Liver (tissue), 9 donors: Measurements from ENCODE around the gene SIRPA. TPM values are rescaled to one million over a fixed set of nuclear protein-coding genes. Genes with fewer than 3 reads are reported as not detected.

ENCODE experiments used
- DNase-seq: peaks from one replicate; pipeline ENCODE4 v3.0.0-alpha.2; 2017; ENCODE audit warnings: low spot score
- H3K27ac ChIP-seq, 2 donors: one replicate each; pipeline ENCODE4 v1.7.0; 2013; ENCODE audit warnings: inconsistent platforms in 2 of 2, low read length in 2 of 2, control low read depth in 1 of 2, low read depth in 1 of 2, mild to moderate bottlenecking in 1 of 2
- H3K27me3 ChIP-seq, 4 donors: one replicate each; pipeline versions ENCODE4 v1.6.1 to v1.7.0; 2013; ENCODE audit warnings: low read length in 3 of 4, inconsistent platforms in 1 of 4, mild to moderate bottlenecking in 1 of 4, moderate library complexity in 1 of 4; ENCODE audit not compliant: control insufficient read depth in 4 of 4, insufficient read depth in 4 of 4
- H3K36me3 ChIP-seq, 4 donors: one replicate each; pipeline versions ENCODE4 v1.6.1 to v1.7.0; 2013; ENCODE audit warnings: low read length in 3 of 4, mild to moderate bottlenecking in 3 of 4, low read depth in 1 of 4, moderate library complexity in 1 of 4; ENCODE audit not compliant: control insufficient read depth in 4 of 4, insufficient read depth in 3 of 4
- H3K4me1 ChIP-seq, 4 donors: one replicate each; pipeline versions ENCODE4 v1.6.1 to v1.7.0; 2013; ENCODE audit warnings: low read length in 3 of 4, mild to moderate bottlenecking in 3 of 4, moderate library complexity in 1 of 4; ENCODE audit not compliant: control insufficient read depth in 4 of 4, insufficient read depth in 4 of 4
- H3K4me3 ChIP-seq, 3 donors: one replicate each; pipeline versions ENCODE4 v1.6.1 to v1.7.0; 2013; ENCODE audit warnings: low read length in 3 of 3, control low read depth in 1 of 3, low read depth in 1 of 3, mild to moderate bottlenecking in 1 of 3
- H3K9ac ChIP-seq, 2 donors: one replicate each; pipeline ENCODE4 v1.7.0; 2013; ENCODE audit warnings: low read length in 2 of 2, mild to moderate bottlenecking in 2 of 2, moderate library complexity in 2 of 2, control low read depth in 1 of 2, low read depth in 1 of 2
- H3K9me3 ChIP-seq, 4 donors: one replicate each; pipeline versions ENCODE4 v1.6.1 to v1.7.0; 2013; ENCODE audit warnings: low read length in 3 of 4; ENCODE audit not compliant: control insufficient read depth in 4 of 4
- EGR1 ChIP-seq, 2 donors: IDR thresholded peaks; 2 replicates each; pipeline ENCODE4 v1.6.1; 2016 to 2018; ENCODE audit warnings: antibody characterized with exemption in 2 of 2, low read depth in 2 of 2
- GABPA ChIP-seq, 2 donors: IDR thresholded peaks in 1 of 2; conservative IDR thresholded peaks in 1 of 2; 2 replicates each; pipeline ENCODE4 v1.6.1; 2016; ENCODE audit warnings: antibody characterized with exemption in 2 of 2, mild to moderate bottlenecking in 1 of 2, moderate library complexity in 1 of 2
- HNF4A ChIP-seq, 2 donors: conservative IDR thresholded peaks; 2 replicates each; pipeline ENCODE4 v1.6.1; 2016; ENCODE audit warnings: antibody characterized with exemption in 2 of 2, mild to moderate bottlenecking in 2 of 2
- JUND ChIP-seq, 2 donors: IDR thresholded peaks; 2 replicates each; pipeline ENCODE4 v1.6.1; 2016; ENCODE audit warnings: antibody characterized with exemption in 2 of 2
- RAD21 ChIP-seq, 2 donors: IDR thresholded peaks; 2 replicates each; pipeline ENCODE4 v1.6.1; 2016; ENCODE audit warnings: antibody characterized with exemption in 2 of 2, mild to moderate bottlenecking in 2 of 2
- TAF1 ChIP-seq: conservative IDR thresholded peaks from 2 replicates; pipeline ENCODE4 v1.6.1; 2016; ENCODE audit warnings: antibody characterized with exemption, mild to moderate bottlenecking
- YY1 ChIP-seq: IDR thresholded peaks from 2 replicates; pipeline ENCODE4 v1.6.1; 2016; ENCODE audit warnings: antibody characterized with exemption, mild to moderate bottlenecking
- WGBS: extraction: QIAGEN DNeasy Blood & Tissue Kit; methylation state at CpG from one replicate; pipeline ENCODE4 v1.1.7; 2013; 5-methylcytosine and 5-hydroxymethylcytosine counted together
- polyA plus RNA-seq, 2 donors: library from polyadenylated mRNA; stranded (reverse) in 1 of 2; unstranded in 1 of 2; fragments of 200-250 nt in 1 of 2; fragments of >200 nt in 1 of 2; fragmentation: Nextera tagmentation in 1 of 2; extraction: Ambion mirVana in 1 of 2; gene quantifications; one replicate each; pipeline versions ENCODE4 v1.2.1 to v1.2.3, GENCODE V29; 2013 to 2015
- total RNA-seq, 2 donors: library from RNA; depleted of rRNA; stranded (reverse); fragments of >200 nt; gene quantifications; one replicate each; pipeline ENCODE4 v1.2.3, GENCODE V29; 2014
- TF ChIP-seq, protein P1 (sequence below): fragments of 150-350 bp; IDR thresholded peaks from 2 replicates; pipeline ENCODE4 v1.5.1; 2017; ENCODE audit warnings: improper control_type of control experiment, low read depth, low read length; ENCODE audit not compliant: missing input control
- TF ChIP-seq, protein P2 (sequence below): IDR thresholded peaks from 2 replicates; pipeline ENCODE4 v1.6.1; 2016; ENCODE audit warnings: antibody characterized with exemption
- TF ChIP-seq, protein P3 (sequence below): IDR thresholded peaks from 2 replicates; pipeline ENCODE4 v1.6.1; 2016; ENCODE audit warnings: antibody characterized with exemption, mild to moderate bottlenecking
- donor health status: healthy.
- donor health status: healthy.
- donor health status: healthy.
- donor health status: healthy.
- donor health status: healthy.

The SIRPA gene
- total and polyA plus RNA-seq, 4 donors: 5.4 to 47.5 (median 23.2) TPM

DNA sequence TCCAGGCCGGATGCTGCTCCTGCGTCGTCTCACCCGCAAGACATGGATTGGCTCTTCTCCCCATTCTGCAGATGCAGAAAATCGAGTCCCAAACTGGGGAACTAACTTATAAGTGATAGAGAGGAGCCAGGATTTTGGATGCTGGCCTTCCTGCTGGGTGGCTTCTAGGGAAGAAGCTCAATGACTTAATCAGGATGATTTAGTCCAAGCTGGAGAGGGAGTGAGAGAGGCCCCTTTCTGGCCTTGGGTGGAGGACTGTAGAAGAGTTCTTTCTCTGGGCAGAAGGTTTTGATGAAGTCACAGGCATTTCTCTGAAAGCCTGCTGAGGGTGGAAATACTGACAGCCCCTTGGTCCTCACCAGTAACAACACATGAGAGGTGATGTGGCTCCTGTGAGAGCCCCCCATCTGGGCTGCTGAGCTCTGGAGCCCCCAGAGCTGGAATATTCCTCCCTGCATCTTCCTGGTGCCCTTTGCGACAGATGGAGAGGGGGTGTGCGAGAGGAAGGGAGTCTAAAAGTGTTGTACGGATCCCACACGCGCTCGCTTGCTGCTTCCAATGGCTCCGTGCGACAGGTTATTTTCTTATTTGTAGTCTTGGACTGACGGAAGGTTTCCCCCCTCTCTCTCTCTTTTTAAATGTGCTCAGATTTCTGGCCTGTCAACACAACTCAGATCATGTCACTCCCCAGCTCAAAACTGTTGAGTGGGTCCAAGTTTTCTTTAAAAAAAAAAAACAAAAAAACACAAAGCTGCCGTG lies 3.5 kb downstream of the SIRPA start (continued):
- TF ChIP-seq, protein P1, sequence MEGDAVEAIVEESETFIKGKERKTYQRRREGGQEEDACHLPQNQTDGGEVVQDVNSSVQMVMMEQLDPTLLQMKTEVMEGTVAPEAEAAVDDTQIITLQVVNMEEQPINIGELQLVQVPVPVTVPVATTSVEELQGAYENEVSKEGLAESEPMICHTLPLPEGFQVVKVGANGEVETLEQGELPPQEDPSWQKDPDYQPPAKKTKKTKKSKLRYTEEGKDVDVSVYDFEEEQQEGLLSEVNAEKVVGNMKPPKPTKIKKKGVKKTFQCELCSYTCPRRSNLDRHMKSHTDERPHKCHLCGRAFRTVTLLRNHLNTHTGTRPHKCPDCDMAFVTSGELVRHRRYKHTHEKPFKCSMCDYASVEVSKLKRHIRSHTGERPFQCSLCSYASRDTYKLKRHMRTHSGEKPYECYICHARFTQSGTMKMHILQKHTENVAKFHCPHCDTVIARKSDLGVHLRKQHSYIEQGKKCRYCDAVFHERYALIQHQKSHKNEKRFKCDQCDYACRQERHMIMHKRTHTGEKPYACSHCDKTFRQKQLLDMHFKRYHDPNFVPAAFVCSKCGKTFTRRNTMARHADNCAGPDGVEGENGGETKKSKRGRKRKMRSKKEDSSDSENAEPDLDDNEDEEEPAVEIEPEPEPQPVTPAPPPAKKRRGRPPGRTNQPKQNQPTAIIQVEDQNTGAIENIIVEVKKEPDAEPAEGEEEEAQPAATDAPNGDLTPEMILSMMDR: no peak

DNA sequence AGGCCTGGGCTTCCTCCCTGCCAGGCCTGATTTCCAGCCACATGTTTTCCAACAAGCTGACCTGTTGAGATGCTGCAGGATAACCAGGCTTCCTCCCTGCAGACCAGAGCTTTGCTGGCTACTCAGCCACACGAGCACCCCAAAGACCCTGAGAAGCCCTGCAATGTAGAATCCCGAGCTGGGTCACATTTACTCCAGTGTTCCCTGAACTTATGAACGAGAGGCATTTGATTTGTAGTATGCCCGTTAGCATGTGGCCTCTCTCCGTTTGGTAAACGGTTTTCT lies 4.0 kb downstream of the SIRPA start:
- no peak for TF ChIP-seq YY1
- no peak for TF ChIP-seq RAD21 (IDR thresholded peaks at IDR 0.05)
- no peak for TF ChIP-seq GABPA (IDR thresholded peaks at IDR 0.05 in 1 of 2, conservative IDR thresholded peaks at IDR 0.05 in 1 of 2)
- TF ChIP-seq, protein P2, sequence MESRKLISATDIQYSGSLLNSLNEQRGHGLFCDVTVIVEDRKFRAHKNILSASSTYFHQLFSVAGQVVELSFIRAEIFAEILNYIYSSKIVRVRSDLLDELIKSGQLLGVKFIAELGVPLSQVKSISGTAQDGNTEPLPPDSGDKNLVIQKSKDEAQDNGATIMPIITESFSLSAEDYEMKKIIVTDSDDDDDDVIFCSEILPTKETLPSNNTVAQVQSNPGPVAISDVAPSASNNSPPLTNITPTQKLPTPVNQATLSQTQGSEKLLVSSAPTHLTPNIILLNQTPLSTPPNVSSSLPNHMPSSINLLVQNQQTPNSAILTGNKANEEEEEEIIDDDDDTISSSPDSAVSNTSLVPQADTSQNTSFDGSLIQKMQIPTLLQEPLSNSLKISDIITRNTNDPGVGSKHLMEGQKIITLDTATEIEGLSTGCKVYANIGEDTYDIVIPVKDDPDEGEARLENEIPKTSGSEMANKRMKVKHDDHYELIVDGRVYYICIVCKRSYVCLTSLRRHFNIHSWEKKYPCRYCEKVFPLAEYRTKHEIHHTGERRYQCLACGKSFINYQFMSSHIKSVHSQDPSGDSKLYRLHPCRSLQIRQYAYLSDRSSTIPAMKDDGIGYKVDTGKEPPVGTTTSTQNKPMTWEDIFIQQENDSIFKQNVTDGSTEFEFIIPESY: no peak
- TF ChIP-seq, protein P3, sequence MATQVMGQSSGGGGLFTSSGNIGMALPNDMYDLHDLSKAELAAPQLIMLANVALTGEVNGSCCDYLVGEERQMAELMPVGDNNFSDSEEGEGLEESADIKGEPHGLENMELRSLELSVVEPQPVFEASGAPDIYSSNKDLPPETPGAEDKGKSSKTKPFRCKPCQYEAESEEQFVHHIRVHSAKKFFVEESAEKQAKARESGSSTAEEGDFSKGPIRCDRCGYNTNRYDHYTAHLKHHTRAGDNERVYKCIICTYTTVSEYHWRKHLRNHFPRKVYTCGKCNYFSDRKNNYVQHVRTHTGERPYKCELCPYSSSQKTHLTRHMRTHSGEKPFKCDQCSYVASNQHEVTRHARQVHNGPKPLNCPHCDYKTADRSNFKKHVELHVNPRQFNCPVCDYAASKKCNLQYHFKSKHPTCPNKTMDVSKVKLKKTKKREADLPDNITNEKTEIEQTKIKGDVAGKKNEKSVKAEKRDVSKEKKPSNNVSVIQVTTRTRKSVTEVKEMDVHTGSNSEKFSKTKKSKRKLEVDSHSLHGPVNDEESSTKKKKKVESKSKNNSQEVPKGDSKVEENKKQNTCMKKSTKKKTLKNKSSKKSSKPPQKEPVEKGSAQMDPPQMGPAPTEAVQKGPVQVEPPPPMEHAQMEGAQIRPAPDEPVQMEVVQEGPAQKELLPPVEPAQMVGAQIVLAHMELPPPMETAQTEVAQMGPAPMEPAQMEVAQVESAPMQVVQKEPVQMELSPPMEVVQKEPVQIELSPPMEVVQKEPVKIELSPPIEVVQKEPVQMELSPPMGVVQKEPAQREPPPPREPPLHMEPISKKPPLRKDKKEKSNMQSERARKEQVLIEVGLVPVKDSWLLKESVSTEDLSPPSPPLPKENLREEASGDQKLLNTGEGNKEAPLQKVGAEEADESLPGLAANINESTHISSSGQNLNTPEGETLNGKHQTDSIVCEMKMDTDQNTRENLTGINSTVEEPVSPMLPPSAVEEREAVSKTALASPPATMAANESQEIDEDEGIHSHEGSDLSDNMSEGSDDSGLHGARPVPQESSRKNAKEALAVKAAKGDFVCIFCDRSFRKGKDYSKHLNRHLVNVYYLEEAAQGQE: no peak
- no peak for TF ChIP-seq TAF1
- no peak for TF ChIP-seq JUND (IDR thresholded peaks at IDR 0.05)
- Histone ChIP-seq H3K4me1 (peaks cover 3 to 26% (median 14%) of the 10 kb centered on the region in 4 donors), H3K9me3 (no peaks in the 10 kb centered on the region), H3K27me3 (no peaks in the 10 kb centered on the region), H3K27ac (no peak overlapping the region), H3K36me3 (peaks cover 0 to 13% (median 2%) of the 10 kb centered on the region in 4 donors), H3K9ac (no peak overlapping the region), H3K4me3 (no peak overlapping the region)
- WGBS: 80% methylated on average over 6 of the region's 6 CpGs
- DNase-seq: no peak

DNA sequence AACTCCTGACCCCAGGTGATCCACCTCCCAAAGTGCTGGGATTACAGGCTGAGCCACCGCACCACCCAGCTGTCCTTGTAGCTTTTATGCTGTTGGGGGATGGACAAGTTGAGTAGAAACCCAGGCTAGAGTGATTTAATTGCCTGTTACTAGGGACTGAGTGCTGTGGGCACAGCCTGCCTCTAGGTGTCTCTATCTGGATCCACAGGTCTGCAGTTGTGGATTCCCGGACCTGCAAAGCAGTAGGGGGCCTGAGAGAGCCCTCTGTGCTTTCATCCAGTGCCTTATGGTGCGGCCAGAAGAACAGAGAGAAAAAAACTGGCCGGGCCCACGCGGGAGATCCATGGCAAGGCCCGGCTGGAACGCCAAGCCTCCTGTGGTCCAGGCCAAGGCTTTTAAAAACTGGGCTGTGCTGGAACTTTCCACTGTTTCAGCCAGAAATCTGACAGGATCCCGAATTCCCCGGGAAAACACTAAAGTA lies 5.2 kb downstream of the SIRPA start:
- no peak overlapping the region for H3K9ac ChIP-seq
- H3K4me1 ChIP-seq: peaks cover 3 to 28% (median 14%) of the 10 kb centered on the region in 4 donors
- H3K36me3 ChIP-seq: peaks cover 0 to 25% (median 5%) of the 10 kb centered on the region in 4 donors
- H3K27me3 ChIP-seq: no peaks in the 10 kb centered on the region
- no peak overlapping the region for H3K27ac ChIP-seq
- no peak overlapping the region for H3K4me3 ChIP-seq
- WGBS: 49% methylated on average over 10 of the region's 10 CpGs
- H3K9me3 ChIP-seq: no peaks in the 10 kb centered on the region
- TF ChIP-seq TAF1: no peak
- peak; percentile 66 to 84 for TF ChIP-seq RAD21 (IDR thresholded peaks at IDR 0.05)
- TF ChIP-seq EGR1 (IDR thresholded peaks at IDR 0.05; ENCODE audit: low read depth in 2 of 2): no peak
- TF ChIP-seq HNF4A (conservative IDR thresholded peaks at IDR 0.05): peak in 1 of 2 donors; percentile 13
- no peak for TF ChIP-seq YY1
- TF ChIP-seq, protein P1: peak; percentile 49
- no peak for DNase-seq
